Mesendoderm (in vitro differentiated cells): Measurements from ENCODE around the gene CD300LB.

Source experiments
- DNase-seq: peaks from one replicate; pipeline ENCODE4 v3.0.0; 2013
- H2AK5ac ChIP-seq: 2 replicates; pipeline ENCODE4 v1.6.1; 2013; ENCODE audit warnings: low read length, inconsistent platforms
- H2BK120ac ChIP-seq: 2 replicates; pipeline ENCODE4 v1.6.1; 2013; ENCODE audit warnings: low read depth, mild to moderate bottlenecking, low read length, moderate library complexity, mixed read lengths
- H2BK15ac ChIP-seq: replicated peaks from 2 replicates; pipeline ENCODE4 v1.6.1; 2013; ENCODE audit warnings: low read depth, mild to moderate bottlenecking, moderate library complexity
- H2BK5ac ChIP-seq: 2 replicates; pipeline ENCODE4 v1.6.1; 2013; ENCODE audit warnings: low read length, inconsistent platforms
- H3K18ac ChIP-seq: 2 replicates; pipeline ENCODE4 v1.6.1; 2013; ENCODE audit warnings: mild to moderate bottlenecking, low read length, mixed read lengths
- H3K23ac ChIP-seq: one replicate; pipeline ENCODE4 v1.6.1; 2013; ENCODE audit warnings: low read length
- H3K27ac ChIP-seq: 2 replicates; pipeline ENCODE4 v1.5.1; 2013; ENCODE audit warnings: low read depth, mild to moderate bottlenecking, inconsistent platforms, low read length, moderate library complexity
- H3K27me3 ChIP-seq: 2 replicates; pipeline ENCODE4 v1.6.1; 2013; ENCODE audit warnings: low read length, control low read depth, mild to moderate bottlenecking, inconsistent platforms; ENCODE audit not compliant: insufficient read depth, poor library complexity
- H3K36me3 ChIP-seq: 2 replicates; pipeline ENCODE4 v1.6.1; 2013; ENCODE audit warnings: low read length, inconsistent platforms; ENCODE audit not compliant: control insufficient read depth, insufficient read depth
- H3K4ac ChIP-seq: one replicate; pipeline ENCODE4 v1.6.1; 2013; ENCODE audit warnings: low read depth, mild to moderate bottlenecking, low read length, moderate library complexity
- H3K4me1 ChIP-seq: 2 replicates; pipeline ENCODE4 v1.6.1; 2013; ENCODE audit warnings: low read depth, low read length, inconsistent platforms; ENCODE audit not compliant: control insufficient read depth
- H3K4me2 ChIP-seq: 2 replicates; pipeline ENCODE4 v1.6.1; 2013; ENCODE audit warnings: low read length
- H3K4me3 ChIP-seq: 2 replicates; pipeline ENCODE4 v1.5.1; 2013; ENCODE audit warnings: mild to moderate bottlenecking, low read length
- H3K56ac ChIP-seq: one replicate; pipeline ENCODE4 v1.6.1; 2013; ENCODE audit warnings: low read length
- H3K79me1 ChIP-seq: 2 replicates; pipeline ENCODE4 v1.6.1; 2013; ENCODE audit warnings: low read length, inconsistent platforms
- H3K79me2 ChIP-seq: 2 replicates; pipeline ENCODE4 v1.6.1; 2013; ENCODE audit warnings: mild to moderate bottlenecking, low read length; ENCODE audit not compliant: control insufficient read depth, insufficient read depth
- H3K9ac ChIP-seq: 2 replicates; pipeline ENCODE4 v1.6.1; 2013; ENCODE audit warnings: low read length, inconsistent platforms
- H4K5ac ChIP-seq: one replicate; pipeline ENCODE4 v1.6.1; 2013; ENCODE audit warnings: low read length
- H4K8ac ChIP-seq: one replicate; pipeline ENCODE4 v1.6.1; 2013; ENCODE audit warnings: low read depth, mild to moderate bottlenecking, control low read depth, low read length, moderate library complexity
- WGBS: extraction: QIAGEN DNeasy Blood & Tissue Kit; methylation state at CpG from one replicate; pipeline ENCODE4 v1.1.7; 2013; ENCODE audit warnings: low lambda C conversion rate, missing lambda C conversion rate; ENCODE audit not compliant: insufficient coverage; ENCODE audit errors: extremely low coverage; 5-methylcytosine and 5-hydroxymethylcytosine counted together

CD300LB gene

DNA sequence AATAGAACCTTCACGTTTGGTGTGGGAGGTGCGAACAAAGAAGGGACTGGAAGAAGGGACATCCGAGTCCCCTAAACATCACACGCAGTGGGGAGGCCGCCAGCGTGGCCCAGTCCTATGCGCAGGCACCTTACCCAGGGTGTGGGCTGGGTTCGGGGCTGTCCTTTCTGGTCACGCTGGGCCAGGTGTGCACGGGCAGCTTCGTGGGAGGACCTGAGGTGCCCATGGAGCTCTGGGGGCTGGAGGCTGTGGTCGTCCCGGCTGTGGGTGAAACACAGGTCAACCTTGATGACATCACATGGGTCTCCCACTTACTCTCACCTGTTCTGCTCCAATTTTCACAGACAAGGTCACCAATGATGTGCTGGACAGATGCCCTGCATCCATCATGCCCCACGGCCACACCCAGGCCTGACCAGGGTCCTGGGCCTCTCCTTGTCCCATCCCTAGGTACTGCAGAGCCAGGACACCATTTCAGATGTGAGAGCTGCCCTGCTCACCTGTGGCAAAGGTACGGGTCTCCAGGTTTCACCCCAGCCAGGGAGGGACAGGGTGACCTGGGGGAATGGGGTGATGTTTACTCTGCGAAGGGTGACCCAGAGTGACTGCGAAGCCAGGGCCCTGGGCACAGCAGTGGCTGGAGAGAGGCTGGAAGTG is 11.6 kb upstream of the CD300LB start:
- Histone ChIP-seq H3K79me1 (no peaks in the 10 kb centered on the region), H3K4me3 (no peak overlapping the region), H3K4me1 (no peaks in the 10 kb centered on the region), H3K4me2 (no peak overlapping the region), H3K9ac (no peak overlapping the region), H3K4ac (no peak overlapping the region), H4K5ac (no peak overlapping the region), H3K27me3 (no peaks in the 10 kb centered on the region), H4K8ac (no peak overlapping the region), H3K56ac (no peak overlapping the region), H2BK120ac (no peak overlapping the region), H3K23ac (no peak overlapping the region), H3K27ac (no peak overlapping the region), H2BK5ac (no peak overlapping the region), H2BK15ac (no peak overlapping the region), H3K18ac (no peak overlapping the region), H3K36me3 (no peaks in the 10 kb centered on the region), H3K79me2 (no peaks in the 10 kb centered on the region), H2AK5ac (no peak overlapping the region)
- WGBS = no CpG with 5 or more reads among the region's 17 CpGs
- no peak for DNase-seq

DNA sequence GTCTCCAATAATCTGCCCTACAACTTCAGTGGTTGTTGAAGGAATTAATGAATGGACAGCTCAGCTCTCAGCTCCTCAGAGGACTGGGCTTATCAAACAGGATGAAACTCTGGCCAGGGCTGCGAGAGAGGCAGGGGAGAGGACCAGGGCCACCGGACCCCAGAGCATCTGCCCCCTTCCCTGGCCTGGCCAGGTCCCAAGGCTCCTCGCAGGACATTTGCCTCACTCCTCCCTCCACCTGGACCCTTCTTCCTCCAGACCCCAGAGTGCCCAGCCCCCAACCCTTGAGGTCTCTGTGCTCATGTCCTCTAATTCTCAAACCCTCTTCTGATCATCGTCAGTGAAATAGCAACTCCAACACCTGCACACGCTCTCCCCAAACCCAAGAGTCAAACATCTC is 10.9 kb upstream of the CD300LB start:
- no peak overlapping the region for H3K18ac ChIP-seq
- H3K23ac ChIP-seq = no peak overlapping the region
- no peak overlapping the region for H2BK15ac ChIP-seq
- H3K4me3 ChIP-seq = no peak overlapping the region
- H2BK5ac ChIP-seq = no peak overlapping the region
- no peaks in the 10 kb centered on the region for H3K27me3 ChIP-seq
- no peak overlapping the region for H3K4me2 ChIP-seq
- no peak overlapping the region for H3K4ac ChIP-seq
- no peak overlapping the region for H2AK5ac ChIP-seq
- H2BK120ac ChIP-seq = no peak overlapping the region
- no peaks in the 10 kb centered on the region for H3K79me2 ChIP-seq
- H3K79me1 ChIP-seq = no peaks in the 10 kb centered on the region
- H3K56ac ChIP-seq = no peak overlapping the region
- no peaks in the 10 kb centered on the region for H3K36me3 ChIP-seq
- no peak overlapping the region for H4K5ac ChIP-seq
- no peak overlapping the region for H4K8ac ChIP-seq
- no CpG with 5 or more reads among the region's 5 CpGs for WGBS
- H3K9ac ChIP-seq = no peak overlapping the region
- no peaks in the 10 kb centered on the region for H3K4me1 ChIP-seq
- H3K27ac ChIP-seq = no peak overlapping the region
- no peak for DNase-seq

DNA sequence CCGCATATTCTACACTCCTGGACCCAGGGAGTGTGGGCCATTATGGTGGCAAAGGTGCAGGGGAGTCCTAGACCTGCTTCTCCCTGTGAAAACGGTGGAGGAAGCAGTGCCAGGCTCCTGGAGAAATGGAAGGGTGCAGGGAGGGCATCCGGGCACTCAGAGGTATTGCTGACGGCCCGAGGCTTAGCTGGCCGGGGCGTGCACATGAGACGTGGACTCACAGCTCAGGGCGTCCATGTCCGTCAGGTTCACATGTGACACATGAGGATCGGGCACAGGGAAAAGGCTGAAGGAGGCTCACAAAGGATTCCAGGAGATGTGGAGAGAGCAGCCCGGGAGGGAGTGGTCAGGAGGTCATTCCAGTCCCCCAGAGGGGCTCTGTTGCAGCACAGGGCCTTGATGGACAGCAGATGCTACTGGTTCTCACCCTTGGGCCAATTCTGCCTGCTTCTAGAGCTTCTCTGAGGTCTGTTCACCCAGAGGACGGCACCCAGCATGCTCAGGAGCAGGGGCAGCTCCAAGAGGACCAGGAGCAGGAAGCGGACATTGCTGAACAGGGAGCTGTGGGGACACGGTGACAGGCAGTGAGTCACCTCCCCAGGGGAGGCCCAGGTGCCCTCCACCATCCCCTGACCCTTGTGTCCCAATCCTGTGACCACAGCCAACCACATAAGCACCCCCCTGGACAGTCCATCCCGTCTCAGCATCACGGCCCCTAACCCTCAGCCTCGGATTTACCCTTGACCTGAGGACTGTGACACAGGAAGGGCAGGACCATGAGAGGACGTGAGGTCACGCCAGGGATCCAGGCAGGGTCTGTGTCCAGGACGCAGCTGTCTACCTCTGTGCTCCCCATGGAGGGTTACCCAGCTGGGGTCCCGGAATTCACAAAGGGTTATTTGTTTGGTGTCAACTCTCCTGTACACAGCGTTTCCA is 10.2 kb upstream of the CD300LB start:
- Histone ChIP-seq H3K27ac (no peak overlapping the region), H2AK5ac (no peak overlapping the region), H3K18ac (no peak overlapping the region), H3K79me1 (no peaks in the 10 kb centered on the region), H3K4me2 (no peak overlapping the region), H3K27me3 (no peaks in the 10 kb centered on the region), H3K4ac (no peak overlapping the region), H3K36me3 (no peaks in the 10 kb centered on the region), H2BK120ac (no peak overlapping the region), H3K4me1 (no peaks in the 10 kb centered on the region), H4K8ac (no peak overlapping the region), H4K5ac (no peak overlapping the region), H3K23ac (no peak overlapping the region), H3K4me3 (no peak overlapping the region), H3K56ac (no peak overlapping the region), H2BK5ac (no peak overlapping the region), H3K9ac (no peak overlapping the region), H3K79me2 (no peaks in the 10 kb centered on the region), H2BK15ac (no peak overlapping the region)
- WGBS = no CpG with 5 or more reads among the region's 23 CpGs
- no peak for DNase-seq

DNA sequence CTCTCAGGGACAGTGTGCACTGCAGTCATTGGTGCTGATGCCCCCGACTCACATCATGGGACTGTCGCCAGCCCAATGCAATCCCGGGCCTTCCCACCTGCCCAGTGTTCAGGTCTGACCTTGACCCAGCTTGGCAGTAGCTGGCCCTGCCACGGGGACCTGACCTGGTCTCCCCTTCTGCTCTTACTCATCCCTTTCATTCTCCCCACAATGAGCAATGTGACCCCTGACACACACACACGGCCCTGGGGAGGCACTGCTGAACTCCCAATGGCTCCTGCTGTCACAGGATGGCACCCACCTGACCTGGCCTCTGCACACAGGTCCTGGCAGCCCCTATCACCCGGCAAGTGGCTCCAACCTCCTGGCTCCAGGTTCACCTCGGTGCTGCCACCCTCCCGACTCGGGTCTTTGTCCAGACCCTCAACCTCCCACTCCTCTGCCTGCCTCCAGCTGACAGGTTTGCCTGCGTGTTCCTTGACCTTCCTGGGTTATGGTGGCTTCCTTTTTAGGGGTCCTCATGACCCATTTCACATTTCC is 8.1 kb upstream of the CD300LB start:
- H3K4me1 ChIP-seq = no peaks in the 10 kb centered on the region
- H3K79me1 ChIP-seq = no peaks in the 10 kb centered on the region
- H3K4me3 ChIP-seq = no peak overlapping the region
- no peak overlapping the region for H3K9ac ChIP-seq
- H3K23ac ChIP-seq = no peak overlapping the region
- H3K4ac ChIP-seq = no peak overlapping the region
- no peak overlapping the region for H2BK120ac ChIP-seq
- no CpG with 5 or more reads among the region's 10 CpGs for WGBS
- no peaks in the 10 kb centered on the region for H3K36me3 ChIP-seq
- no peak overlapping the region for H3K56ac ChIP-seq
- DNase-seq = no peak
- H3K27me3 ChIP-seq = no peaks in the 10 kb centered on the region
- no peak overlapping the region for H2BK15ac ChIP-seq
- H4K8ac ChIP-seq = no peak overlapping the region
- H3K4me2 ChIP-seq = no peak overlapping the region
- no peak overlapping the region for H4K5ac ChIP-seq
- no peak overlapping the region for H3K27ac ChIP-seq
- H3K18ac ChIP-seq = no peak overlapping the region
- H2BK5ac ChIP-seq = no peak overlapping the region
- no peaks in the 10 kb centered on the region for H3K79me2 ChIP-seq
- H2AK5ac ChIP-seq = no peak overlapping the region

DNA sequence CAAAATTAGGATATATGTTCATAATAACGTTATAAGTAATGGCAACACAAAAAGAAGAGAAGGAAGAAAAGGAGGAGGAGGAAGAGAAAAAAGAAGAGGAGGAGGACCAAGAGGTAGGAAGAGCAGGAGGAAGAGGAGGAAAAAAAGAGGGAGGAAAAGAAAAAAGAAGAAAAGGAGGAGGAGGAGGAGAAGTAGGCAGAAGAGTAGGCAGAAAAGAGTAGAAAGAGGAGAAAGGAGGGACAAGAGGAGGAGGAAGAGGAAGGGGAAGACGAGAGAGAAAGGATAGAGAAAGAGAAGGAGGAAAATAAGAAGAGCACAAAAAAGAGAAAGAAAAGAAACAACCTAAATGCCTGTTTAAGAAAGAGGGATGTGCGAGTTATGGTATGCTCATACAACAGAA is 5.6 kb upstream of the CD300LB start:
- no peak overlapping the region for H3K18ac ChIP-seq
- no peak overlapping the region for H3K4me3 ChIP-seq
- no peak overlapping the region for H4K8ac ChIP-seq
- no peak overlapping the region for H2BK15ac ChIP-seq
- no peak overlapping the region for H2BK120ac ChIP-seq
- no peak overlapping the region for H3K9ac ChIP-seq
- H3K36me3 ChIP-seq = no peaks in the 10 kb centered on the region
- H3K79me1 ChIP-seq = no peaks in the 10 kb centered on the region
- no peak overlapping the region for H2BK5ac ChIP-seq
- no peak overlapping the region for H3K56ac ChIP-seq
- DNase-seq = no peak
- H3K27me3 ChIP-seq = no peaks in the 10 kb centered on the region
- H3K27ac ChIP-seq = no peak overlapping the region
- H4K5ac ChIP-seq = no peak overlapping the region
- H3K4ac ChIP-seq = no peak overlapping the region
- no CpG with 5 or more reads among the region's 3 CpGs for WGBS
- no peaks in the 10 kb centered on the region for H3K4me1 ChIP-seq
- H3K23ac ChIP-seq = no peak overlapping the region
- no peaks in the 10 kb centered on the region for H3K79me2 ChIP-seq
- no peak overlapping the region for H3K4me2 ChIP-seq
- no peak overlapping the region for H2AK5ac ChIP-seq
